Type B pancreatic cell (in vitro differentiated cells): Measurements from ENCODE around the gene SHB. TPM values are rescaled to one million over a fixed set of nuclear protein-coding genes. Genes with fewer than 3 reads are reported as not detected.

Experiments
- DNase-seq: peaks from one replicate; pipeline ENCODE4 v3.0.0; 2021; ENCODE audit warnings: mixed read lengths; ENCODE audit not compliant: unreplicated experiment; ENCODE audit errors: extremely low spot score
- H3K27ac Mint-ChIP-seq: 2 replicates; pipeline ENCODE4 v1.8.0; 2021; ENCODE audit warnings: mild to moderate bottlenecking, mixed read lengths
- H3K27me3 Mint-ChIP-seq: 2 replicates; pipeline ENCODE4 v1.8.0; 2021; ENCODE audit warnings: mixed read lengths
- H3K36me3 Mint-ChIP-seq: 2 replicates; pipeline ENCODE4 v1.8.0; 2021; ENCODE audit warnings: mixed read lengths
- H3K4me1 Mint-ChIP-seq: one replicate; pipeline ENCODE4 v1.8.0; 2021; ENCODE audit warnings: mixed read lengths; ENCODE audit not compliant: unreplicated experiment
- H3K4me3 Mint-ChIP-seq: 2 replicates; pipeline ENCODE4 v1.8.0; 2021; ENCODE audit warnings: mild to moderate bottlenecking, mixed read lengths
- H3K9me3 Mint-ChIP-seq: 2 replicates; pipeline ENCODE4 v1.8.0; 2021; ENCODE audit warnings: mixed read lengths
- total RNA-seq: library from RNA; stranded (reverse); gene quantifications from 2 replicates; pipeline ENCODE4 v1.2.1, GENCODE V29; 2021; ENCODE audit warnings: low replicate concordance
- TF ChIP-seq, protein P1 (sequence below): fragments of 200-600 bp; sonication (generic); conservative IDR thresholded peaks from 2 replicates; pipeline ENCODE4 v1.5.0; 2021; ENCODE audit warnings: antibody characterized with exemption, mild to moderate bottlenecking

The SHB gene
- total RNA-seq, 1 donor from 2014 or later, result 14.4 TPM

DNA sequence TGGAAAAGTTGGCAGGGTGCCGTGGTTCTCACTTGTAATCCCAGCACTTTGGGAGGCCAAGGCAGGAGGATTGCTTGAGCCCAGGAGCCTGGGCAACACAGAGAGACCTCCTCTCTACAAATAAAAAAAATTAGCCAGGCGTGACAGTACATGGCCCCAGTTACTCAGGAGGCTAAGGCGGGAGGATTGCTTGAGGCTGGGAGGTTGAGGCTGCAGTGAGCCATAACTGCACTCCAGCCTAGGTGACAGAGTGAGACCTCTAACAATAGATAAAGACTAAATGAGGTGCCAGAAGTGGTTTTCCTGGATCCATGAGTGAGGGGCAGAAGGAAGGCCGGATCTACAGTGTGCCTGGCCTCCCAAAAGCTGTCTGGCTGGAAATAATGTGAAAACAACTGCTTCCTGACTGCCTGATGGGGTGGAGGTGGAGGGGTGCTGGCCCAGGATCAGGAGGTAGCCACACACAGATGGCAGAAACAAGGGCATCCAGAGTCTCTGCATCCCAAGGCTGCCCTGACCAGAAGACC, 4.1 kb downstream of the SHB start:
- DNase-seq, result no peak
- Mint-ChIP-seq H3K4me3 (peak overlapping the region; percentile 95), H3K9me3 (no peaks in the 10 kb centered on the region), H3K4me1 (peaks cover 56% of the 10 kb centered on the region), H3K36me3 (no peaks in the 10 kb centered on the region), H3K27ac (no peak overlapping the region), H3K27me3 (peaks cover 3% of the 10 kb centered on the region)
- TF ChIP-seq, protein P1, sequence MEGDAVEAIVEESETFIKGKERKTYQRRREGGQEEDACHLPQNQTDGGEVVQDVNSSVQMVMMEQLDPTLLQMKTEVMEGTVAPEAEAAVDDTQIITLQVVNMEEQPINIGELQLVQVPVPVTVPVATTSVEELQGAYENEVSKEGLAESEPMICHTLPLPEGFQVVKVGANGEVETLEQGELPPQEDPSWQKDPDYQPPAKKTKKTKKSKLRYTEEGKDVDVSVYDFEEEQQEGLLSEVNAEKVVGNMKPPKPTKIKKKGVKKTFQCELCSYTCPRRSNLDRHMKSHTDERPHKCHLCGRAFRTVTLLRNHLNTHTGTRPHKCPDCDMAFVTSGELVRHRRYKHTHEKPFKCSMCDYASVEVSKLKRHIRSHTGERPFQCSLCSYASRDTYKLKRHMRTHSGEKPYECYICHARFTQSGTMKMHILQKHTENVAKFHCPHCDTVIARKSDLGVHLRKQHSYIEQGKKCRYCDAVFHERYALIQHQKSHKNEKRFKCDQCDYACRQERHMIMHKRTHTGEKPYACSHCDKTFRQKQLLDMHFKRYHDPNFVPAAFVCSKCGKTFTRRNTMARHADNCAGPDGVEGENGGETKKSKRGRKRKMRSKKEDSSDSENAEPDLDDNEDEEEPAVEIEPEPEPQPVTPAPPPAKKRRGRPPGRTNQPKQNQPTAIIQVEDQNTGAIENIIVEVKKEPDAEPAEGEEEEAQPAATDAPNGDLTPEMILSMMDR, result no peak

DNA sequence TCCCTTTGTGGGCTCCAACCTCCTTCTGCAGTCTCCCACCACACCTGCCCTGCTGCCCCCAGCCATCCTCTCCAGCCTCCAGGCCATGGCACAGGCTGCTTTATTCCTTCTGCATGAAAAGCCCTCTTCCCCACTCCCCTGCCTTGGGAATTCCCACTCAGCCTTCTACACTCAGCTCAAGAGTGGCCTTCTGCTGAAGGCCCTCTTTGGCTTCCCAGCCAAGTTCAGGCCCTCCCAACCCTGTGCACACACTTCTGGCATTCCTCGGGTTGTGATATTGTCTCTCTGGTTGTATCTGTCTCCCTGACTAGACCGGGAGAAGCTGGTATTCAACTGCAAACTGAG, 5.7 kb downstream of the SHB start:
- no peaks in the 10 kb centered on the region for H3K9me3 Mint-ChIP-seq
- H3K36me3 Mint-ChIP-seq, result peaks cover 5% of the 10 kb centered on the region
- H3K27me3 Mint-ChIP-seq, result peaks cover 3% of the 10 kb centered on the region
- no peak overlapping the region for H3K27ac Mint-ChIP-seq
- H3K4me3 Mint-ChIP-seq, result peak overlapping the region; percentile 63
- TF ChIP-seq, protein P1, result no peak
- H3K4me1 Mint-ChIP-seq, result peaks cover 63% of the 10 kb centered on the region
- DNase-seq, result no peak

GRCh38 chr9:38062498-38063362, 6.3 kb downstream of the SHB start:
- peaks cover 5% of the 10 kb centered on the region for H3K36me3 Mint-ChIP-seq
- peaks cover 69% of the 10 kb centered on the region for H3K4me1 Mint-ChIP-seq
- peaks cover 3% of the 10 kb centered on the region for H3K27me3 Mint-ChIP-seq
- H3K9me3 Mint-ChIP-seq, result no peaks in the 10 kb centered on the region
- no peak overlapping the region for H3K27ac Mint-ChIP-seq
- TF ChIP-seq, protein P1, result no peak
- peak overlapping the region; percentile 4 for H3K4me3 Mint-ChIP-seq
- no peak for DNase-seq

DNA sequence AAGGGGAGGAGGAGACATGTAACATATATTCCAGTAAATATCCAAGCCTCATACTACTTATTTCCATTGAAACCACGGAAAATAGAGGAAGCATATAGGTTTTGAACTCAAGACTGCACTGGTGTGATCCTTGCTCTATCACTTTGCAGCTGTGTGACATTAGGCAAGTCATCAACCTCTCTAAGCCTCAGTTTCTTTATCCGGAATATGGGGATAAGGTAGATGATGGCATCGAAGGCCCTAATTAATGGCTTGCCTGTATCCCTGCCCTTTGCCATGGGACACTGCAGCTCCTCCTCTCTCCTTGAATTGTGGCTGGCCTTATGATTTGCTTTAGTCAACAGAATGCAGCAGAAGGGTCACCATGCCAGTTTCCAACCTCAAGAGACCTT, 6.9 kb downstream of the SHB start:
- Mint-ChIP-seq H3K36me3 (peaks cover 5% of the 10 kb centered on the region), H3K27me3 (no peaks in the 10 kb centered on the region), H3K4me1 (peaks cover 71% of the 10 kb centered on the region), H3K4me3 (no peak overlapping the region), H3K27ac (no peak overlapping the region), H3K9me3 (no peaks in the 10 kb centered on the region)
- DNase-seq, result no peak
- TF ChIP-seq, protein P1, result no peak

DNA sequence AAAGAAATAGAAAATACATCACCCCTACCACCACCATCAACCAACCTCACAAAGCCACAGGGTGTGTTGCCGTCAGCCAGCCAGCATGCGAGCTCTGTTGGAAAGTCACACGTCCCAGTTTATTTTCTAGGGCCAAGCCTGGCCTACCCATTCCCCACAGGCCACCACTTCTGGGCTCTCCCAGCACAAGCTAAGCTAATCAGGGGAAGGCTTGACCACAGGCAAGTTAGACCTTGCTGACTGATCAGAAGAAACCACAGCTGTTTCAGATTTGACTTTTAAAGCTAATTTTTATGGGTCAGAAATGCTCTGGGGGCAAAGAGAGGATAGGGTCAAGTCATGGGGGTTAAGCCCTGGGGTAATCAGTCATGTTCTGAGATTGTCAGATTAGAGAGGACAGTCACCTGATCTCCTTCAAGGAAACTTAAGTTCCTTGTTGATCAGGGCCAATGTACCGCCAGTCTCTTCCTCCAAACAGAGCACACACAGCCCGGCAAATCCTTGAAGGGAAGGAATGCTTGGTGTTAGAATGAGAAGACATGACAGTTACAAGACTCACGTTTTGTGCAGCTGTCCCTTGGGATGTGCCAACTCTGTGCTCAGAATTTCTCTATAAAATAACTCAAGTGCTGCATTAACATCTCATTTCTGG, 7.6 kb downstream of the SHB start:
- H3K4me1 Mint-ChIP-seq, result peaks cover 66% of the 10 kb centered on the region

More for the DNA sequence above, 7.6 kb downstream of the SHB start:
- Mint-ChIP-seq H3K9me3 (no peaks in the 10 kb centered on the region), H3K4me3 (peak overlapping the region; percentile 13), H3K27ac (no peak overlapping the region), H3K36me3 (peaks cover 5% of the 10 kb centered on the region), H3K27me3 (no peaks in the 10 kb centered on the region)
- DNase-seq, result no peak
- TF ChIP-seq, protein P1, result no peak
